ENCODE data around the gene HRH3. TPM values are rescaled to one million over a fixed set of nuclear protein-coding genes. Genes with fewer than 3 reads are reported as not detected.

The HRH3 gene
- total and polyA plus RNA-seq, 2 donors (not counting 1 experiment from before 2014, with no cell fraction given), result not detected

DNA sequence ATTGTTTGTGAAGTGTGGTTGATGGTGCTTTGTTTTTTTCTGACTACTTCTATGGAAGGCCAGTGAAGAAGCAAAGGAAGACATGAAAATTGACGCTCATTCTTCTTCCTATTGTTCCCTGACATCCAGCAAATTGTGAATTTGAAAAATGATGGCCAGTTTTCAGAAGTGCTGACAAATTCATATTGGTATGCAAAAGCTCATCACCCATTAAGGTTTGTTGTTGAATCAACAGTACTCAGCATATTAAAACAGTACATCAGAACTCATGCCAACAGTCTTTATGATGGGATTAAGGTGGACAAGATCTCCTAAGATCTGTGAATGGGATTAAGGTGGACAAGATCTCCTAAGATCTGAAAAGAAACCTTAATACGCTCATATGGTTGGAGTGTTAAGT is 38.3 kb downstream of the HRH3 start:
- intact Hi-C loops (cut with micrococcal nuclease), result loop anchor here (1.0 to 5.0 kb wide), 6 partner anchors 39 to 770 kb away; partner anchors contain the start of genes ADRM1, LSM14B, OSBPL2 and PSMA7
- Histone ChIP-seq H3K27me3 (replicated peaks in 1 of 4; ENCODE audit: control extremely low read depth in 1 of 4, control insufficient read depth in 3 of 4, insufficient read depth in 4 of 4, low read length in 3 of 4) (no peaks in the 10 kb centered on the region), H2AFZ (ENCODE audit: insufficient read depth, low read depth, low read length, poor library complexity, severe bottlenecking) (peak overlapping the region; percentile 93), H4K20me1 (ENCODE audit: control insufficient read depth, insufficient read depth, low read length, poor library complexity, severe bottlenecking) (peaks cover 9% of the 10 kb centered on the region), H3K9ac (ENCODE audit: low read length) (peak overlapping the region; percentile 95), H3K27ac (ENCODE audit: low read length in 2 of 2) (peak overlapping the region in 1 of 2 donors; percentile 97), H3K36me3 (replicated peaks in 1 of 2; ENCODE audit: control extremely low read depth in 1 of 2, control insufficient read depth in 1 of 2, extremely low read depth in 1 of 2, insufficient read depth in 2 of 2, low read length in 1 of 2) (no peaks in the 10 kb centered on the region), H3K4me3 (ENCODE audit: control extremely low read depth in 1 of 5, extremely low read depth in 1 of 5, insufficient read depth in 1 of 5, low read depth in 2 of 5, low read length in 4 of 5) (peak overlapping the region in 1 of 5 experiments; percentile 84), H3K79me2 (ENCODE audit: control insufficient read depth, insufficient read depth, low read length) (peaks cover 41% of the 10 kb centered on the region), H3K4me2 (replicated peaks; ENCODE audit: low read depth, low read length, poor library complexity, severe bottlenecking) (peak overlapping the region; percentile 96), H3K4me1 (ENCODE audit: control insufficient read depth in 2 of 2, insufficient read depth in 2 of 2, low read length in 2 of 2) (peaks cover 13 to 18% of the 10 kb centered on the region in 2 donors), H3K9me3 (ENCODE audit: control extremely low read depth in 1 of 3, control insufficient read depth in 2 of 3, insufficient read depth in 1 of 3, low read length in 2 of 3) (no peaks in the 10 kb centered on the region)
- H3K27ac Mint-ChIP-seq, result peak overlapping the region; percentile 98
- peak overlapping the region; percentile 97 for H3K4me3 Mint-ChIP-seq
- DNase-seq (no peak), ATAC-seq (ENCODE audit: low read depth) (no peak)
- CTCF ChIA-PET, result interaction anchor here (0.6 kb wide), 2 partner anchors 14 to 157 kb away, joined by 3 read pairs; no protein-coding TSS in a partner anchor
- POLR2A ChIA-PET, result no interaction called here
- no peaks in the 10 kb centered on the region for H3K27me3 Mint-ChIP-seq
- no peaks in the 10 kb centered on the region for H3K9me3 Mint-ChIP-seq (ENCODE audit: insufficient read depth)
- no CpG with 5 or more reads among the region's 2 CpGs for WGBS (ENCODE audit: insufficient coverage)
- peaks cover 30% of the 10 kb centered on the region for H3K4me1 Mint-ChIP-seq
- TF ChIP-seq, protein P1, sequence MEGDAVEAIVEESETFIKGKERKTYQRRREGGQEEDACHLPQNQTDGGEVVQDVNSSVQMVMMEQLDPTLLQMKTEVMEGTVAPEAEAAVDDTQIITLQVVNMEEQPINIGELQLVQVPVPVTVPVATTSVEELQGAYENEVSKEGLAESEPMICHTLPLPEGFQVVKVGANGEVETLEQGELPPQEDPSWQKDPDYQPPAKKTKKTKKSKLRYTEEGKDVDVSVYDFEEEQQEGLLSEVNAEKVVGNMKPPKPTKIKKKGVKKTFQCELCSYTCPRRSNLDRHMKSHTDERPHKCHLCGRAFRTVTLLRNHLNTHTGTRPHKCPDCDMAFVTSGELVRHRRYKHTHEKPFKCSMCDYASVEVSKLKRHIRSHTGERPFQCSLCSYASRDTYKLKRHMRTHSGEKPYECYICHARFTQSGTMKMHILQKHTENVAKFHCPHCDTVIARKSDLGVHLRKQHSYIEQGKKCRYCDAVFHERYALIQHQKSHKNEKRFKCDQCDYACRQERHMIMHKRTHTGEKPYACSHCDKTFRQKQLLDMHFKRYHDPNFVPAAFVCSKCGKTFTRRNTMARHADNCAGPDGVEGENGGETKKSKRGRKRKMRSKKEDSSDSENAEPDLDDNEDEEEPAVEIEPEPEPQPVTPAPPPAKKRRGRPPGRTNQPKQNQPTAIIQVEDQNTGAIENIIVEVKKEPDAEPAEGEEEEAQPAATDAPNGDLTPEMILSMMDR (IDR thresholded peaks at IDR 0.05), result no peak
- TF ChIP-seq EZH2 (IDR thresholded peaks at IDR 0.05; ENCODE audit: borderline replicate concordance, insufficient read depth, low read depth, low read length, poor library complexity, severe bottlenecking), result no peak

DNA sequence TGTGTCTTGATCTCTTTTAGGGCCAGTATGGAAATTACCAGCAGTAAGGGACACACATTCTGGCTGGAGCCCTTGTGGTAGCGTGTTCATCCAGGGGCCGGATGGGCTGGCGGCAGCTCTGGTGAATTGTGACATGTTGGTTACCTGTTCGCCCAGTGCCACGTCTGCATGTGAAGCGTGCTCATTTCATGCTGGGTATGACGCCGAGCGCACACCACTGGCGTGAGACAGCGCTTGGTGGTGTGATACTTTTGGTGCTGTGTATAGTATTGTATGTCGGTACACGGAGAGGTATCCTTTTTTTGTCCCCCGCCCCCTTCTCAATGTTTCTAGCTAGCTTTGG is 40.9 kb downstream of the HRH3 start:
- WGBS (ENCODE audit: insufficient coverage), result 98% methylated on average over 13 of the region's 14 CpGs
- intact Hi-C loops (cut with micrococcal nuclease), result no loop called here
- ATAC-seq (ENCODE audit: low read depth) (no peak), DNase-seq (no peak)
- no peak overlapping the region for H3K4me3 Mint-ChIP-seq
- H3K27ac ChIP-seq (ENCODE audit: low read length in 2 of 2), result no peak overlapping the region
- no peaks in the 10 kb centered on the region for H3K27me3 Mint-ChIP-seq
- H3K27me3 ChIP-seq (replicated peaks in 1 of 4; ENCODE audit: control extremely low read depth in 1 of 4, control insufficient read depth in 3 of 4, insufficient read depth in 4 of 4, low read length in 3 of 4), result no peaks in the 10 kb centered on the region
- CTCF ChIA-PET, result no interaction called here
- H3K9me3 Mint-ChIP-seq (ENCODE audit: insufficient read depth), result no peaks in the 10 kb centered on the region
- no peaks in the 10 kb centered on the region for H3K9me3 ChIP-seq (ENCODE audit: control extremely low read depth in 1 of 3, control insufficient read depth in 2 of 3, insufficient read depth in 1 of 3, low read length in 2 of 3)
- no peak overlapping the region for H2AFZ ChIP-seq (ENCODE audit: insufficient read depth, low read depth, low read length, poor library complexity, severe bottlenecking)
- H3K27ac Mint-ChIP-seq, result no peak overlapping the region
- H3K9ac ChIP-seq (ENCODE audit: low read length), result no peak overlapping the region
- H3K4me1 ChIP-seq (ENCODE audit: control insufficient read depth in 2 of 2, insufficient read depth in 2 of 2, low read length in 2 of 2), result peaks cover 13 to 15% of the 10 kb centered on the region in 2 donors
- TF ChIP-seq, protein P1 (IDR thresholded peaks at IDR 0.05), result no peak
- TF ChIP-seq EZH2 (IDR thresholded peaks at IDR 0.05; ENCODE audit: borderline replicate concordance, insufficient read depth, low read depth, low read length, poor library complexity, severe bottlenecking), result no peak
- H3K79me2 ChIP-seq (ENCODE audit: control insufficient read depth, insufficient read depth, low read length), result peaks cover 20% of the 10 kb centered on the region
- POLR2A ChIA-PET, result no interaction called here
- no peaks in the 10 kb centered on the region for H3K36me3 ChIP-seq (replicated peaks in 1 of 2; ENCODE audit: control extremely low read depth in 1 of 2, control insufficient read depth in 1 of 2, extremely low read depth in 1 of 2, insufficient read depth in 2 of 2, low read length in 1 of 2)
- no peaks in the 10 kb centered on the region for H4K20me1 ChIP-seq (ENCODE audit: control insufficient read depth, insufficient read depth, low read length, poor library complexity, severe bottlenecking)
- H3K4me1 Mint-ChIP-seq, result peaks cover 19% of the 10 kb centered on the region
- no peak overlapping the region for H3K4me2 ChIP-seq (replicated peaks; ENCODE audit: low read depth, low read length, poor library complexity, severe bottlenecking)
- no peak overlapping the region for H3K4me3 ChIP-seq (ENCODE audit: control extremely low read depth in 1 of 5, extremely low read depth in 1 of 5, insufficient read depth in 1 of 5, low read depth in 2 of 5, low read length in 4 of 5)

Measured in B cell (primary cell).